GM21528 (cell line): ENCODE measurements around the gene SLC22A17.
"Not testable (repeated sequence)": the region's sequence is repeated elsewhere in the genome, so short reads cannot be mapped to it uniquely, and the experiment has no call there.

Source experiments
- ATAC-seq: cut with Tn5 transposase; IDR thresholded peaks from one replicate; pipeline ENCODE4 v1.9.1; 2021; ENCODE audit warnings: mild to moderate bottlenecking, moderate library complexity; ENCODE audit not compliant: unreplicated experiment, low FRiP score

Gene SLC22A17

DNA sequence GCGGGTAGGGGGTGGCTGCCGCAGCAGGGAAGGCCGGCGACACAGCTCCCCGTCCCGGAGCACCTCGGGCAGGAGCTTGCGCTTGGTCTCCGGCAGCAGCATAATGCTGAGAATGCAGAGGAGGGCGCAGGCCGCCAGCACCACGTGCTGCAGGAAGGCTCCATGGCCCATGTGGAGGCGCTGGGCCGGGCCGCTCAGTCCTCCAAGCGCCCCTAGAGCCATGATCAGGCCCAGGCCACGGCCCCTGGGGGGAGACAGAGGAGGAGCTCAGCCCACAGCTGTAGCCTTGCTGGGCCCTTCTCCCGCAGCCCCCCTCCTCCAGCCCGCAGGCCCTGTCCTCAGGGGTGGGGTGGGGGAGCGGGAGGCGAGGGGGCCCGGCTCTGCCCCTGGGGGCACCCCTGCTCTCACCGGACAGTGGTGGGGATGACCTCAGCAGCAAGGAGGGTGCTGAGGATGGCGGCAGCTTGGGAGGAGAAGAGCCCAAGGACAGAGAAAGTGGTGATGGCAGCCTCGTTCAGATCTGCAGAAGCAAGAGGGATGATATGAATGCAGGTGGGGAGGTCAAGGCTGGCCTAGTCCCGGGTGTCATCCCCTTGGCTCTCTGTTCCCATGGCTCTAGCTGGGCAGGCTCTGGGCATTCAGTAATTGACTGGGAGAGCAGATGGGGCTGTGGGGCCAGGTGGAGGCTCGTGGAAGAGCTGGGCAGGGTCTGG lies 5.8 kb downstream of the SLC22A17 start:
- ATAC-seq, result no peak

DNA sequence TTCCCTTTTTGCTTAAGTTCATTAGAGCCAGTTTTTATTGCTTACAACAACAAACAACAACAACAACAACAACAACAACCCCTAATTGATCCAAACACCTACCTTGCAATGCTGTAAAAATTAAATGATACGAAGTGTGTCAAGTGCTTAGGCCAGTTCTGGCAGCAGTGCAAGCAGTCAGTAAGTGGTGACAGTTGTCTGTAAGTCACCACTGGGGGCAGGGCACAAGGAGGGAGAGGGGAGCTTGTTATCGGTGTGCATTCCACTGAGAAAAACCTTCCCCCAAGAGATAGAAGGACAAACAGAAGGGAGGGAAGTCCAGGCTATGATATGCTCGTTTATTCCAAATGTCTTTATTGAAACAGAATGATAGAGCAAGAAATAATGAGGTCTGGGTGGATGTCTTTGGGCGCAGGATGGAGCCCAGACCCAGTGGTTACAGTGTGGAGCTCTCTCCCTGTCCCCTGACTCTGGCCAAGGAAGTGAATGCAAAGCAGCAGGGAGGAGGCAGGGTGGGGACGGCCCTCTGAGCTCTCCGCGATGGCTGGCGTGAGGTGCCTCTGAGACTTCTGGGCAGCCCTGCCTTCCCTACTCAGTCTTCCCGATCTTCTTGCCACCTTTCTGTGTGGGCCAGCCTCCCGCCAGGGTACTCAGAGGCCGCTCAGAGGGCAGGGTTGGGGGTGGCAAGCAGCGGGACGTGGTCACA lies 6.5 kb downstream of the SLC22A17 start:
- ATAC-seq, result no peak

DNA sequence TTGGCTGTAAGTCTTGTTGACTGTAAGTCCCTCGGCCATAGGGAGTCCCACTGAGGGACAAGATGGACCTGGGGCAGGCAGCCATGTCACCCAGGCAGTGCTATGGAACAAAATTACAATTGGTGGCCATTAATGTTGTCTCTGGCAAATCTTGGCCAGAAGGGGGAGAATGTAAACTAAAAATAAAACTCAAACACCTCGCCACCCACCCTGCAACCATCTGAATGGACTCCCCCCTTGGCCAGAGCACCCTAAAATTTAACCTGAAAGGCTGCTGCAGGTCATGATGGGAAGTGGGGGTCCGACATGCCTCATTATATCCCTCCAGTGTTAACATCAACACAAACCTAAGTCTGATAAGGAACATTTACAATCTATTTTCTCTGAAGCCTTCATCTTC lies 8.2 kb downstream of the SLC22A17 start:
- no peak for ATAC-seq

DNA sequence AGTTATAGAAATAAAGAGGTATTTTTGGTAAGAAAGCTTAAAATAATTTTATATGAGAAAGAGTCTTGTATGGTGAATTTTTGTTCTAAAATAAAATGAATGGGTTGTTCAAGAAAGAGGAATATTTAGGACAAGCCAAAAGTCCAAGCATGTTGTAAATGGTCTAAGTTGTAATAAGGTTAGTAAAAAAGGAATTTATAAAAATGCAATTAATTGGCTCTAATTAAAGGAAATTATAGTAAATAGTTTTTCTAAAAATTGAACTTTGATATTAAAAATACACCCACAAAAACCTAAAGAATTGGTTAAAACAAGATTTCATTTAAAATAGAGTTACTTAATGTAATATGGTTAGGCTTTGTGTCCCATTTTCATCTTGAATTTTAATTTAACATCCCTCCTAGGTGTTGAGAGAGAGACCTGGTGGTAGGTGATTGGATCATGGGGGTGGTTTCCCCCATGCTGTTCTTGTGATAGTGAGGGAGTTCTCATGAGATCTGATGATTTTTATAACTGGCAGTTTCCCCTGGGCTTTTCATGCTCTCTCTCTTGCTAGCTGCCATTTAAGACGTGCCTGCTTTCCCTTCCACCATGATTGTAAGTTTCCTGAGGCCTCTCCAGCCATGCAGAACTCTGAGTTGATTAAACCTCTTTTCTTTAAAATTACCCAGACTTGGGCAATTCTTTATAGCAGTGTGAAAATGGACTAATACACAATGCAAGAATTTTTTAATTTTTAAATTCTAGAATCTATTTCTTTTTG lies 13.0 kb downstream of the SLC22A17 start:
- ATAC-seq, result no peak

DNA sequence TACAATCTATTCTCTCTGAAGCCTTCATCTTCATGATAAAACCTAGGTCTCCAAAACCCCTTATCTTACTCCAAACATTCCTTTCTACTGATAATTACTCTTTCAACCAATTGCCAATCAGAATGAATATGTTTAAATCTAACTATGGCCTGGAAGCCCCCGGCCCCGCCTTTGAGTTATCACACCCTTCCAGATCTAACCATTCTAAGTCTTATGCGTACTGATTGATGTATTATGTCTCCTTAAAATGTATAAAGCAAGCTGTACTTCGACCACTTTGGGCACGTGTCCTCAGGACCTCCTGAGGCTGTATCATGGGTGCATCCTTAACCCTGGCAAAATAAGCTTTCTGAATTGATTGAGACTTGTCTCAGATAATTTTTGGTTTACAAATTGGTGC lies 17.1 kb downstream of the SLC22A17 start:
- no peak for ATAC-seq

DNA sequence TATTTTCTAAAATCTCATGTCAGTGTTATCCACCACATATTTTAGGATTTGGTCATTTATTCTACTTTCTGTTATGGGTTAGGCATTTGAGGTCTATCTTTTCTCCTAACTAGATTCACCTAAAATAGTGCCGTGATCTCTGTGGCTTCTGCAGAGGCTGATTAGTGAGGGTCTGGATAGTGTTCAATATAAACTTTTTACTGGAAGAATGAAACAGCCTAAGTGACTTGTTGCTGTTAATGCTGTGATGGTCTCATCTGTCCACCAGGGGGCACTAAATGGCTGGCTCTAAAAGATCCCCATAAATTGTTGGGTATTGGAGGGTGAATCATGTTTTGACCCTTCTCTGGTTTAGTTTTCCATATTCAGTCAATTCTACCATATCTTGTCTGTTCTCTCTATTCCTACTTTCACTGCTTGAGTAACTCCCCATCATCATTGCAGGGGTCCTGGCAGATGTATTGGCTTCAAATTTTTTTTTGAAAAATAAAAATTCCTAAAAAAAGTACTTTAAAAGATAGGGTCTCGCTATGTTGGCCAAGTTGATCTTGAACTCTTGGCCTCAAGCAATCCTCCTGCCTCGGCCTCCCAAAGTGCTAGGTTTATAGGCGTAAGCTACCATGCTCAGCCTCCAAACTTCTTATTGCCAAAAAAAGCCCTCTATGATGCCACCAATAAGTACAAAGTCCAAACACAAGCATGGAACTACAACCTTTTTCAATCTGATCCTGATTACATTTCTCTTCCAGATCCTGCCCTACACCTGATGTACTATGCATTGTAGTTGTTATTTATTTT lies 24.5 kb downstream of the SLC22A17 start:
- ATAC-seq, result no peak

DNA sequence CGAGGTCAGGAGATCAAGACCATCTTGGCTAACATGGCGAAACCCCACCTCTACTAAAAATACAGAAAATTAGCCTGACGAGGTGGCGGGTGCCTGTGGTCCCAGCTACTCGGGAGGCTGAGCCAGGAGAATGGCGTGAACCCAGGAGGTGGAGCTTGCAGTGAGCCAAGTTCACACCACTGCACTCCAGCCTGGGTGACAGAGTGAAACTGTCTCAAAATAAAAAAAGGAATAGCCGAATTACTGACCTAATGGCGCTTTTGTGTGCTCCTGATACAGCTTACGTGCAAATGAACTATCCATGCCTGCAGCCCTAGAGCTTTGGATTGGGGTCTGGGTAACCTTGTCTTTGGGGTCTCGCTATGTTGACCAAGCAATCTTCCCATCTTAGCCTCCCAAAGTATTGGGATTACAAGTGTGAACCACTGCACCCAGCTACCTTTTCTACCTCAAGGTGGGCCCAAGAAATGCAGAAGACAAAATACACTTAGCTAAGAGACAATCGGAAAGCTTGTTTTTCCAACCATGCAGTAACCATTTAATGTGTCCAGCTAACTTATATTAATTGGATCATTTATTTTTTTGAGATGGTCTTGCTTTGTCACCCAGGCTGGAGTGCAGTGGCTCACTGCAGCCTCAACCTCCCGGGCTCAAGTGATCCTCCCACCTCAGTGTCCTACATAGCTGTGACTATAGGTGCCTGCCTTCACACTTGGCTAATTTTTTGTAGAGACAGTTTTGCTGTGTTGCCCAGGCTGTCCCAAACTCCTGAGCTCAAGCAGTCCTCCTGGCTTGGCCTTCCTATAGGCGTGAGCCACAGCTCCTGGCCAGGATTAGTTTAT lies 26.0 kb downstream of the SLC22A17 start:
- no peak for ATAC-seq

DNA sequence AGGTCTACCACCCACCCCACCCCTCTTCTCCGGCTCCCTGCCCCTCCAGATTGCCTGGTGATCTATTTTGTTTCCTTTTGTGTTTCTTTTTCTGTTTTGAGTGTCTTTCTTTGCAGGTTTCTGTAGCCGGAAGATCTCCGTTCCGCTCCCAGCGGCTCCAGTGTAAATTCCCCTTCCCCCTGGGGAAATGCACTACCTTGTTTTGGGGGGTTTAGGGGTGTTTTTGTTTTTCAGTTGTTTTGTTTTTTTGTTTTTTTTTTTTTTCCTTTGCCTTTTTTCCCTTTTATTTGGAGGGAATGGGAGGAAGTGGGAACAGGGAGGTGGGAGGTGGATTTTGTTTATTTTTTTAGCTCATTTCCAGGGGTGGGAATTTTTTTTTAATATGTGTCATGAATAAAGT lies 26.9 kb downstream of the SLC22A17 start:
- ATAC-seq, result not testable (repeated sequence)

DNA sequence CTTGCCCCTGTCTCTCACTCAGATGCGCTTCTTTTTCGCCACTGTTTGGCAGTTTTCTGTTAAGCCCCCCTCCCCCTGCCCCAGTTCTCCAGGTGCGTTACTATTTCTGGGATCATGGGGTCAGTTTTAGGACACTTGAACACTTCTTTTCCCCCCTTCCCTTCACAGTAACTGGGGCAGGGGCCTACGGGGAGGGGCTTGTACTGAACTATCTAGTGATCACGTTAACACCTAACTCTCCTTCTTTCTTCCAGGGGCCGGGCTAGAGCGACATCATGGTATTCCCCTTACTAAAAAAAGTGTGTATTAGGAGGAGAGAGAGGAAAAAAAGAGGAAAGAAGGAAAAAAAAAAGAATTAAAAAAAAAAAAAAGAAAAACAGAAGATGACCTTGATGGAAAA lies 27.7 kb downstream of the SLC22A17 start:
- no peak for ATAC-seq

DNA sequence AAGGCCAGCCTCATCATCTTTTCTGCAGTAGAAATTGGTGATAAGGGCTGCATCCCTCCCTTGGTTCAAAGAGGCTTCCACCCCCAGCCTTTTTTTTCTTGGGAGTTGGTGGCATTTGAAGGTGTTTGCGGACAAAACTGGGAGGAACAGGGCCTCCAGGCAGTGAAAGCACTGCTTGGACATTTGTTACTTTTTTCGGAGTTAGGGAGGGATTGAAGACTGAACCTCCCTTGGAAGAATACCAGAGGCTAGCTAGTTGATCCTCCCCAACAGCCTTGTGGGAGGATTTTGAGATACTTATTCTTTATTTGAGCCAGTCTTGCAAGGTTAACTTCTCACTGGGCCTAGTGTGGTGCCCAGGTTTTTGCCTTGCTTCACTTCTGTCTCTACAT lies 28.2 kb downstream of the SLC22A17 start:
- no peak for ATAC-seq

DNA sequence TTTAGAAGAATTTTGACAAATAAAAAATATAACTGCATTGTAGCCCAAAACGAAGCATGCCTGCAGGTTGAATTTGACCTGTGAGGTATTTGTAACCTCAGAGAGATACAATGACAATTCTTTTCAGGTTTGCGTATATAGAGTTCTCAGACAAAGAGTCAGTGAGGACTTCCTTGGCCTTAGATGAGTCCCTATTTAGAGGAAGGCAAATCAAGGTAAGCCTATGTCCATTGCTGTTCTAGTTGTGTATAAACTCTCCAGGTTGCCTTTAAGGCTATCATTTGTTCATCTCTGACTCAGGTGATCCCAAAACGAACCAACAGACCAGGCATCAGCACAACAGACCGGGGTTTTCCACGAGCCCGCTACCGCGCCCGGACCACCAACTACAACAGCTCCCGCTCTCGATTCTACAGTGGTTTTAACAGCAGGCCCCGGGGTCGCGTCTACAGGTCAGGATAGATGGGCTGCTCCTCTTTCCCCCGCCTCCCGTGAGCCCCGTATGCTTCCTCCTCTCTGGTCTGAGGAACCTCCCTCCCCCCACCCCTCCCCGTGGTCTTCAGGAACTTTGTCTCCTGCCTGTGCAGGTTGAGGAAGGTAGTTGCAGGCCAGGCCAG lies 28.7 kb downstream of the SLC22A17 start:
- no peak for ATAC-seq

DNA sequence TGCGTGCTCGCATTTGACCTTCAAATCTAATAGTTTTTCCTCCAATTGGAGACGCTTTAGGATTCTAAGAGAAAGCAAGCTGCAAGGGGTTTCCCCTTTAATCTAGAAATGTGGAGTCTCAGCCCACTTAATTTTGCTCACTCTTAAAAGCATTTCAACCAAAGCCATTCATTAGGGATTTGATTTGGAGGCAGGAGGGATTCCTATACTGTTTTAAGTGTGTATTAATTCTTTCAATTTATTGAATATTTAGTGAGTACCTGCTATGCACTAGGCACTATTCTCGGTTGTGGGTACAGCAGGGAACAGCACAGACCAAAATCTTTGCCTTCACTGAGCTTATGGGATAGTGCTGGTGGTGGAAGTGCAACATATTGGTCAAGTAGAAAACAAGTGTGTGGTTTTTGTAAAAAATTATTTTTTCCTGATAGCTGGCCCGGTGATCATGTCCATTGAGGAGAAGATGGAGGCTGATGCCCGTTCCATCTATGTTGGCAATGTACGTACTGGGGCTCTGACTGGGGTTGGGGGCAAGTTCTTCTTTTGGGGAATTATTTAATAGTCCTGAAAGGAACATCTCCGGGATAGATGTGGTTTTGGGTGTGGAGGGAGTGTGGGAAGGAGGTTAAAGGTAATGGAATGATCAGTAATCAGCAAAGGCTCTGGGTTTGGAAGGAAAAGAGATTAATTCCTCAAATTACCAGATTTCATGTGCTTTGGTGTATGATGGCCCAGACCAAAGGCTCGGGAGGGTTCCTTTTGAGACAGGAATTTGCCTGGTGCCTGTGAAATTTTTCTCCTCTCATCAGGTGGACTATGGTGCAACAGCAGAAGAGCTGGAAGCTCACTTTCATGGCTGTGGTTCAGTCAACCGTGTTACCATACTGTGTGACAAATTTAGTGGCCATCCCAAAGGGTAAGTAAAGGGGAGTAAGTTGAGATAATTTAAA lies 29.8 kb downstream of the SLC22A17 start:
- no peak for ATAC-seq

DNA sequence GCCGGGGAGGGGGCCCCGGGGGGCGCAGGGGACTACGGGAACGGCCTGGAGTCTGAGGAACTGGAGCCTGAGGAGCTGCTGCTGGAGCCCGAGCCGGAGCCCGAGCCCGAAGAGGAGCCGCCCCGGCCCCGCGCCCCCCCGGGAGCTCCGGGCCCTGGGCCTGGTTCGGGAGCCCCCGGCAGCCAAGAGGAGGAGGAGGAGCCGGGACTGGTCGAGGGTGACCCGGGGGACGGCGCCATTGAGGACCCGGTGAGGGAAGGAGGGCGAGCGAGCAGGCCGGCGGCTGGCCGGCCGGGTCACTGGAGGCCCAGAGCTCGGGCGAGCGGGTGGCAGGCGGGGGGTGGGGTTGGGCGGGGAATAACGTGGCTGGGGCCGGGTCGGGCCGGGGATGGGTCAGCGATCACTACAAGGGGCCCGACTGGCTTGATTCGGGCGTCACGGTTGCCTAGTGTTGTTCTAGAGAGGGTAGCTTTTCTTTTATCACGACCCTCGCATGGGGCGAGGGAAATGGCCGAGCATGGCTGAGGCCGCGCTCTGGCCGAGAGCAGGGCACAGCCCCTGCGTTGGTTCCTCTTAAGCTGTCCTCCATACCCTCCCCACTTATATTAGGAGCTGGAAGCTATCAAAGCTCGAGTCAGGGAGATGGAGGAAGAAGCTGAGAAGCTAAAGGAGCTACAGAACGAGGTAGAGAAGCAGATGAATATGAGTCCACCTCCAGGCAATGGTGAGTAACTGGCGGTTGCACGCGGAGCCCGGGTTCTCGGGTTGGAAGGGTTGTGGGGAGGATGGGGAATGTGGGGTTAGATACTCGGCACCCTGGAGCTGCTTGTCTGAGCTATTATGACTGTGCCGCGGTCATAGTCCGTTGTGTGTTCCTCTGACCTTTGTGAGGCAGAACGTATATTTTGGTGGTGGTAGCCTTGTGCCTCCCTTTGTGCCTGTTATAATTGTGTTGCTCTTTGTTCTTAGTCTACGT lies 30.8 kb downstream of the SLC22A17 start:
- peak; percentile 21 for ATAC-seq

DNA sequence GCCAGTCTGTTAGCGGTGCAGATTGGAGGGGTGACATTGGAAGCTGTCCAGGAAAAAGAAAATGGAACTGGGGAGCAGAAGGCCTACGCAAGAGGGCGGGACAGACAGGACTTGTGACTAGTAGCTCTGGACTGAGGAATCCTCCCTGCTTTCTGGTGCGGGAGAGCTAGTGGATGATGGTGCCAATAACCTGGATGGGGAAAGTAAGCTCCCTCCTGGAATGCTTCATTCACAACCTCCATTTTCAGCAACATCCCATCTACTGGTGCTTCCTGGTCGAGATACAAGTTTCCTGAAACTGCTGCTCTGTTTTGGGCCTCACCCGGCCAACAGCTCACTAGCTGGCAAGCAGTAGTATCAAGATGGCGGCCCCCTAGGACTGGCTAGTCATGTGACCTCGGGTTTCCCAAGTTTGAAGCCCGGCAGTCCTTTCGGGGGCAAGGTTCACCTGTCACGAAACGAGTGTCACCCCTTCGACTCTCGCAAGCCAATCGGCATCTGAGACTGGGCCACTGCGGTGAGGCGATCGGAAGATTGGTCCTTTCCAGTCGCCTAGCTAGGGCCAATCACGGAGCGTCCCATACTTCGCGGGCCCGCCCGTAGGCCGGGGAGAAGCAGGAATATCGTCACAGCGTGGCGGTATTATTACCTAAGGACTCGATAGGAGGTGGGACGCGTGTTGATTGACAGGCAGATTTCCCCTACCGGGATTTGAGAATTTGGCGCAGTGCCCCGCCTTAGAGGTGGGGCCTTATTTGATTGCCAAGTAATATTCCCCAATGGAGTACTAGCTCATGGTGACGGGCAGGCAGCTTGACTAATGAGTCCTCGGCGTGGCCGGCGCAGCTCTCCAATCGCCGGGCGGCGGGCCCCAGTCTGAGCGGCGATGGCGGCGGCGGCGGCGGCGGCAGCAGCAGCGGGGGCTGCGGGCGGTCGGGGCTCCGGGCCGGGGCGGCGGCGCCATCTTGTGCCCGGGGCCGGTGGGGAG lies 31.8 kb downstream of the SLC22A17 start, which contains the start of gene PABPN1:
PABPN1 (plus strand) TSS at position 874 of the 988 bp plus-strand sequence; CDS start at position 887, 13 bp downstream.
- peak; percentile 91 for ATAC-seq

DNA sequence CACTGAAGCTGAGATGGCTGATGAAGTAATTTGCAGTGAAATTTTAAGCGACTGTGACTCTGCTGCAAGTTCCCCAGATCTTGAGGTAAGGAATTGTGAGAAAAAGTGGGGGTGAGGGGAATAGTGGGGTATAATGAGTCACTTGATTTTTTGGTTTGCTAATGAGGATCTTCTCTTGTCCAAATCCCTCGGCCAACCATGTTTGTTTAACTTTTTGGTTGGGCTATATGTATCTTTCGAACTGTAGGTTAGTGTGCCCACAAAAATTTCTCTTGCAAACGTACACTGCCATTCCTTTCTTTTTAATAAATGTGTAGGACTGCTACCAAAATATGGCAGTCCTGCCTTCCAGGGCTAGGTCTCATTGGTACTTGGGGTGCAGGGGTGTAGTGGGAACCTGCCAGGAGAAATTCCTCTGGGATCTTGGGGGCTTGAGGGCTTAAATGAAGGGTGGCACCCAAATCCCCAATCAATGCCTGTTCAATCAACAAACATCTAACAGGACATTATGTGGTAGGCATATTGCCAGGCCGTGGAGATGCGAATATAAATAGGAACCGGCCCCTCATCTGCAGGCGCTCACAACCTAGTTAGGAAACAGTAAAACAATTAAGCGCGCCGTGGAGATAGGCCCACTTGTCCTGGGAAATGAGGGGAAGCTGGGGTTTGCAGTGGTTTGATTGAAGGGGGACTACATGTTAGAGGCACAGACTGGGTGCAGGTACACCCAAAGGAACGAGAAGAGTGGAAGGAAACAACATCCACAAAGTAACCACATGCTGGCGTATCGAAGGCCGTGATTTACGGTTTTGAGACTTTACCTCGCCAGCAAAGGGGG lies 32.7 kb downstream of the SLC22A17 start:
- ATAC-seq, result no peak
